Liver (tissue), 3 donors: ENCODE data around the gene MS4A15.

ENCODE experiments used
- CTCF ChIP-seq: fragments of 150-350 bp; IDR thresholded peaks from 2 replicates; pipeline ENCODE4 v1.5.1; 2017; ENCODE audit warnings: improper control_type of control experiment, low read depth, low read length; ENCODE audit not compliant: missing input control
- SP1 ChIP-seq: IDR thresholded peaks from 2 replicates; pipeline ENCODE4 v1.6.1; 2018; ENCODE audit warnings: antibody characterized with exemption, mild to moderate bottlenecking
- donor health status: healthy.
- donor health status: healthy.

GRCh38 chr11:60754887-60755286 is 1.8 kb upstream of the MS4A15 start:
- TF ChIP-seq CTCF (no peak), SP1 (no peak)
